ENCODE results near the gene HSPA1L.

GRCh38 chr6:31826793-31827285 lies 11.8 kb upstream of the HSPA1L start:
- TF ChIP-seq CTCF (IDR thresholded peaks at IDR 0.05; ENCODE audit: insufficient read depth, low read depth, low read length) (no peak), EZH2 (IDR thresholded peaks at IDR 0.05; ENCODE audit: insufficient read depth, low read length) (no peak)

All from astrocyte (in vitro differentiated cells and primary cell).